Nephron progenitor cell (in vitro differentiated cells): ENCODE data around the gene CNOT6.

Experiments
- DNase-seq: peaks from one replicate; pipeline ENCODE4 v3.0.0; 2021
- H3K27ac Mint-ChIP-seq: 2 replicates; pipeline ENCODE4 v1.8.0; 2021; ENCODE audit warnings: mild to moderate bottlenecking, moderate library complexity, mixed read lengths
- H3K27me3 Mint-ChIP-seq: 2 replicates; pipeline ENCODE4 v1.8.0; 2021; ENCODE audit warnings: mild to moderate bottlenecking, low read depth, mixed read lengths; ENCODE audit not compliant: poor library complexity
- H3K36me3 Mint-ChIP-seq: 2 replicates; pipeline ENCODE4 v1.8.0; 2021; ENCODE audit warnings: low read depth, mixed read lengths
- H3K4me1 Mint-ChIP-seq: 2 replicates; pipeline ENCODE4 v1.8.0; 2021; ENCODE audit warnings: mixed read lengths
- H3K4me3 Mint-ChIP-seq: 2 replicates; pipeline ENCODE4 v1.8.0; 2021; ENCODE audit warnings: mild to moderate bottlenecking, moderate library complexity, mixed read lengths
- H3K9me3 Mint-ChIP-seq: 2 replicates; pipeline ENCODE4 v1.8.0; 2021; ENCODE audit warnings: mild to moderate bottlenecking, moderate library complexity, mixed read lengths
- TF ChIP-seq, protein P1 (sequence below): fragments of 200-600 bp; sonication (generic); IDR thresholded peaks from 2 replicates; pipeline ENCODE4 v1.5.0; 2021; ENCODE audit warnings: antibody characterized with exemption

The CNOT6 gene

DNA sequence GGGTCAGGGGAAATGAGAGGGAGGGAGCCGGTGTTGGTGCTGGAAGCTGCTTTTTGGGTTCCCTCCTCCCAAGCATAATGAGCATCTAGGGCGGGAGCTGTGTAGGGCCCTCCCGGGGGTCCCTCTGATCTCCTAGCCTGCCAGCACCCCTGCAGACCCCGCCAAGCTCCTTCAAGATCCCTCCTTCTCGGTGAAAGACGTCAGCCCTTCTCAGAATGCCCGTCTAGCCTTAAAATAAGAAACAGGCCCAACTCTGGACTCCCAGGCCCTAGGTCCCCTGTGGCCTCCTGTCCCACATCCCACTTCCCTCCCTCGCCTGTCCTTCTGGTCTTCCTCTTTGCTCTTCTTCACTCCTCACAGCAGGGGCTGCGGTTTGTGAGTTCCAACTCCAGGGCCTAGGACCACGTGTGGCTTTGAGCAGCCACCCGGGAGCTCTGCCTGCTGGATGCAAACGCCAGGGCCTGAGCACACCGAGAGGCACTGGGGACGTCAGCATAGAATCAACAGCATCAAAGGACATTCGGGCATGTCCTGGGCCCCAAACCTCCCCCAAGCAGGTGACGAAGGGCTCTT is 105.9 kb downstream of the CNOT6 start:
- DNase-seq, result no peak
- H3K27ac Mint-ChIP-seq, result no peak overlapping the region
- no peak overlapping the region for H3K4me3 Mint-ChIP-seq
- TF ChIP-seq, protein P1, sequence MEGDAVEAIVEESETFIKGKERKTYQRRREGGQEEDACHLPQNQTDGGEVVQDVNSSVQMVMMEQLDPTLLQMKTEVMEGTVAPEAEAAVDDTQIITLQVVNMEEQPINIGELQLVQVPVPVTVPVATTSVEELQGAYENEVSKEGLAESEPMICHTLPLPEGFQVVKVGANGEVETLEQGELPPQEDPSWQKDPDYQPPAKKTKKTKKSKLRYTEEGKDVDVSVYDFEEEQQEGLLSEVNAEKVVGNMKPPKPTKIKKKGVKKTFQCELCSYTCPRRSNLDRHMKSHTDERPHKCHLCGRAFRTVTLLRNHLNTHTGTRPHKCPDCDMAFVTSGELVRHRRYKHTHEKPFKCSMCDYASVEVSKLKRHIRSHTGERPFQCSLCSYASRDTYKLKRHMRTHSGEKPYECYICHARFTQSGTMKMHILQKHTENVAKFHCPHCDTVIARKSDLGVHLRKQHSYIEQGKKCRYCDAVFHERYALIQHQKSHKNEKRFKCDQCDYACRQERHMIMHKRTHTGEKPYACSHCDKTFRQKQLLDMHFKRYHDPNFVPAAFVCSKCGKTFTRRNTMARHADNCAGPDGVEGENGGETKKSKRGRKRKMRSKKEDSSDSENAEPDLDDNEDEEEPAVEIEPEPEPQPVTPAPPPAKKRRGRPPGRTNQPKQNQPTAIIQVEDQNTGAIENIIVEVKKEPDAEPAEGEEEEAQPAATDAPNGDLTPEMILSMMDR, result no peak
- peaks cover 34% of the 10 kb centered on the region for H3K4me1 Mint-ChIP-seq
- peaks cover 6% of the 10 kb centered on the region for H3K27me3 Mint-ChIP-seq
- no peaks in the 10 kb centered on the region for H3K9me3 Mint-ChIP-seq
- H3K36me3 Mint-ChIP-seq, result no peaks in the 10 kb centered on the region

DNA sequence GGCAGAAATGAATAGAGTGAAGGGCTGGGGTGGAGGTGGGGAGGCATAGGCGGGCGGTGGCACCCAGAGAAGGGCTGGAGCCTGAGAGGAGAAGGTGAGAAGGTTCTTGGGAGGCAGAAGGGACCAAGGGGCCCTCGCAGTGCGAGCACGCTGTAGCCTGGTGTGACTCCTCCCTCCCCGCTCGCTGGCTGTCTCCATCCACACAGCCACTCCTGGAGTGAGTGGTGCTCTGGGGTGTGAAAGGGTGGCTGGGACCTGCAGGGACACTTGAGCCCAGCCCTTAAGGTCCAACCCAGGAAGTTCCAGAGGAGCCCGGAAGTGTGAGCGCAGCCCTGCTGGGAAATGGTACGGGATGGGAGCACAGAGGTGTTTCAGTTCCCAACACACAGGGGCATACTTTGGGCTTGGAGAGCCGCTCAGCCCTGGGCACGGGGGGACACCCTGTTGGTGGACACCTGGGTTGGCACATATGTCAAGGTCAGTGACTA is 106.4 kb downstream of the CNOT6 start:
- H3K36me3 Mint-ChIP-seq, result no peaks in the 10 kb centered on the region
- H3K4me1 Mint-ChIP-seq, result peaks cover 33% of the 10 kb centered on the region
- no peak overlapping the region for H3K4me3 Mint-ChIP-seq
- H3K9me3 Mint-ChIP-seq, result no peaks in the 10 kb centered on the region
- H3K27ac Mint-ChIP-seq, result no peak overlapping the region
- DNase-seq, result no peak
- TF ChIP-seq, protein P1, result no peak
- peaks cover 6% of the 10 kb centered on the region for H3K27me3 Mint-ChIP-seq

DNA sequence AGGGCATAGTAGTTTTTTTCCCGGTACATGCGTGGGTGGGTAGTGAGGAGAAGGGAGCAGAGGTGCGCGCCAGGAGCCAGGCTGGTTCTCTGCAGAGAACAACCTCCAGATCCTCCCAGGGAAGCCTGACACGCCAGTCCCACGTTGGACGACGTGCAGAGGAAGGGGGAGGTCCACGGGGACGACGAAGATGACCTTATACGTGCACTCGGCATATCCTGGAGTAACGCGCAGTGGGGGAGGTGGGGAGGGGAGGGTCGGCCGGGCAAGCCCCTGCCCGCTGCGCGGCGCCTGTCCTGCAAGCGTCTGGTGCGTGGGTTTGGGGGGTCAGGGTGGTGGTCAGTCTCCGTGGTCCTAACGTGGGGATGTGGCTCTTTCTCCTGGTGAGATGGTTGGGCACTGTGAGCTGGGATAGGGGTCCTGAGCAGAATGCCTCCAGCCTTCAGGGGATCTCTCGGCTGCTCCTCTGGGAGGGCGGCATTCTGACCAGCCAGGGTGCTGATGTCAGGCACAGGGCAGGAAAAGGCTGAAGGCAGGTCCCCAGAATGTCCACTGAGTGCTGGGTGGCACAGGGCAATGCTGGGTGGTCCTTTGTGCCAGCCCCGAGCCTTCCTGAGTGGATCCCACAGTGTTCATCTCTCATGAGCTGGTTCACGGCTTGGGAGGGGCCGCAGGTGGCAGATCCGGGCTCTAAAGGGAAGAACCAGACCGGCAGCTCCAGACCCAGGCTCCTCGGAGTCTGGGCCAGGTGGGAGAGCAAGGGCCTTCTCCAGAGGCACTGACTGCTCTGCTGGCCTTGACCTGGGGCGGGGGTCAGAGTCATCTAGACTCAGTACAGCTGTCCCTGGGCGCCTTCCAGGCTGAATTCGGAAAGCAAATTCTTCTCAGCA is 107.7 kb downstream of the CNOT6 start:
- H3K36me3 Mint-ChIP-seq, result no peaks in the 10 kb centered on the region
- peaks cover 3% of the 10 kb centered on the region for H3K27me3 Mint-ChIP-seq
- TF ChIP-seq, protein P1, result no peak
- H3K27ac Mint-ChIP-seq, result no peak overlapping the region
- H3K4me3 Mint-ChIP-seq, result no peak overlapping the region
- no peaks in the 10 kb centered on the region for H3K9me3 Mint-ChIP-seq
- H3K4me1 Mint-ChIP-seq, result peaks cover 35% of the 10 kb centered on the region
- DNase-seq, result no peak

DNA sequence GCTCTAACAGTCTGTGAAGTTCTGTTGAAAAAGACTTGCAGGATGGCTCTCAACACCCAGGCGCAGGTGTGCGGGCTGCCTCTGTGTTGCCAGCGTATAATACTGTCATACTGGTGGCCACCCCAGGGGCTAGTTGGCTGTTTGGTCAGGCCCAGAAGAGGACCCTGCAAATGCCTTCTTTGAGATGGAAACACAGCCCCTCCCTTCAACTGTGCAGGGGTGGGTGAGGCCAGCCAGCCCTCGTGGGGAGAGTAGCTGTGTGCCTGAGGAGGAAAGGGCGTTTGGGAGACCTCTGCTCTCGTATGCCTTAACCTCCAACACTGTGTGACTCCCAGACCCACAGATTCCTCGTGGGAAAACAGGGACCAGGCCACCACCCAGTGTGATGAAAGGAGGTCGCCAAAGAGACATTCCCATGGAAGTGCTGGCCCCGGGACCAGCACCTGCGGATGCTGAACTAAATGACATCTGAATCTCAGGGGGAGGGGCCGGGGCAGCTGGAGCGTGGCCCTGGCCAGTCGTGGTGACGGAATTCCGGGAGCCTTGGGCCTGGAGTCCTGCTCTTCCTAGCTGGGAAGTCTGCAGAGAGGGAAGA is 108.4 kb downstream of the CNOT6 start:
- Mint-ChIP-seq H3K4me1 (peaks cover 42% of the 10 kb centered on the region), H3K27ac (no peak overlapping the region), H3K4me3 (no peak overlapping the region), H3K9me3 (no peaks in the 10 kb centered on the region), H3K36me3 (no peaks in the 10 kb centered on the region), H3K27me3 (peaks cover 3% of the 10 kb centered on the region)
- TF ChIP-seq, protein P1, result no peak
- DNase-seq, result peak; percentile 43

DNA sequence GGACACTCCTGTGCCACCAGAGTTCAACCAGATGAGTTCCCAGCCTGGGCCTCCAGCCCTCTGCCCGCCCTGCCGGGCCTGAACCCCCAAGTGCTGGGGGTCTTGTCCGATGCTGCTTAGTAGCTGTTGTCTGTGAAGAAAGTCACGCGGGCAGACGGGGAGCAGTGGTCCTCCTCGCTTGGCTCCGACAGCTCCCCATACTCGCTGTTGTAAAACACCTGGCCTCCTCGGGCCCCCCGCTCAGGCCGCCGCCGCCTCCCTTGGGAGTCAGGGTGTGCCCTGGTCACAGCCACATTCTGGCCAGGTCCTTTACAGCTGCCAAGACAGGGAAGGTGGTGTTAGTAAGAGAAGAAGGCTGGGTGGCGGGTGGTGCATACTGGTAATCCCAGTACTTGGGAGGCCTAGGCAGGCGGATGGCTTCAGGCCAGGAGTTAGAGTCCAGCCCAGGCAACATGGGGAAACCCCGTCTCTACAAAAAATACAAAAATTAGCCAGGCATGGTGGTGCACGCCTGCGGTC is 109.0 kb downstream of the CNOT6 start:
- no peak overlapping the region for H3K4me3 Mint-ChIP-seq
- peaks cover 47% of the 10 kb centered on the region for H3K4me1 Mint-ChIP-seq
- DNase-seq, result no peak
- H3K27me3 Mint-ChIP-seq, result peaks cover 3% of the 10 kb centered on the region
- no peaks in the 10 kb centered on the region for H3K9me3 Mint-ChIP-seq
- no peaks in the 10 kb centered on the region for H3K36me3 Mint-ChIP-seq
- H3K27ac Mint-ChIP-seq, result no peak overlapping the region
- TF ChIP-seq, protein P1, result no peak
